Measurements from ENCODE around the gene CELF6.

The CELF6 gene

GRCh38 chr15:72271895-72272212 lies 48.1 kb downstream of the CELF6 start:
- DNase-seq (ENCODE audit: low read depth in 2 of 2), result peak in 1 of 2 experiments; percentile 14

GRCh38 chr15:72271221-72271620 lies 48.7 kb downstream of the CELF6 start:
- no peak for DNase-seq (ENCODE audit: low read depth in 2 of 2)

- DNase-seq (ENCODE audit: low read depth in 2 of 2), result no peak
Measured at GRCh38 chr15:72269739-72270138, 50.2 kb downstream of the CELF6 start.

- no peak for DNase-seq (ENCODE audit: low read depth in 2 of 2)
Measured at GRCh38 chr15:72265031-72265430, 54.9 kb downstream of the CELF6 start.

- no peak for DNase-seq (ENCODE audit: low read depth in 2 of 2)
Measured at GRCh38 chr15:72252663-72253299, 67.2 kb downstream of the CELF6 start.

- DNase-seq (ENCODE audit: low read depth in 2 of 2), result no peak
Measured at GRCh38 chr15:72249142-72249810, 70.7 kb downstream of the CELF6 start.

- DNase-seq (ENCODE audit: low read depth in 2 of 2), result no peak
Measured at GRCh38 chr15:72248514-72248913, 71.4 kb downstream of the CELF6 start.

- no peak for DNase-seq (ENCODE audit: low read depth in 2 of 2)
Measured at GRCh38 chr15:72242775-72243370, 77.1 kb downstream of the CELF6 start.

GRCh38 chr15:72239652-72240051 lies 80.3 kb downstream of the CELF6 start:
- DNase-seq (ENCODE audit: low read depth in 2 of 2), result no peak

GRCh38 chr15:72238586-72238985 lies 81.4 kb downstream of the CELF6 start:
- DNase-seq (ENCODE audit: low read depth in 2 of 2), result no peak

- DNase-seq (ENCODE audit: low read depth in 2 of 2), result no peak
Measured at GRCh38 chr15:72237853-72238224, 82.1 kb downstream of the CELF6 start.

GRCh38 chr15:72237029-72237852 lies 82.7 kb downstream of the CELF6 start:
- DNase-seq (ENCODE audit: low read depth in 2 of 2), result peak; percentile 62 to 75

- no peak for DNase-seq (ENCODE audit: low read depth in 2 of 2)
Measured at GRCh38 chr15:72236381-72237003, 83.5 kb downstream of the CELF6 start.

GRCh38 chr15:72235298-72235697 lies 84.7 kb downstream of the CELF6 start:
- DNase-seq (ENCODE audit: low read depth in 2 of 2), result no peak

Data from stimulated activated CD4-positive, alpha-beta T cell treated with anti-CD3 and anti-CD28 coated beads, Interleukin-12 subunit alpha, Interleukin-12 subunit beta, amount 100 ng/mL, for 24 hours (primary cell).